HepG2 (cell line): Measurements from ENCODE around the gene SEPHS2. TPM values are rescaled to one million over a fixed set of nuclear protein-coding genes. Genes with fewer than 3 reads are reported as not detected.
A peak's percentile ranks its signal among the peaks of the same experiment; 100 is the strongest.

Source experiments
- ATAD3A ChIP-seq: sonication (generic); formaldehyde crosslinking; IDR thresholded peaks from 2 replicates; pipeline ENCODE4 v1.4.0; 2020; ENCODE audit warnings: missing genetic modification reagents
- CHCHD3 ChIP-seq: sonication (generic); formaldehyde crosslinking; IDR thresholded peaks from 2 replicates; pipeline ENCODE4 v1.8.0; 2022; ENCODE audit warnings: mild to moderate bottlenecking, missing genetic modification reagents, moderate library complexity
- DNMT1 ChIP-seq: sonication (generic); formaldehyde crosslinking; IDR thresholded peaks from 2 replicates; pipeline ENCODE4 v1.5.1; 2020; ENCODE audit warnings: mild to moderate bottlenecking, missing genetic modification reagents
- FOXJ3 ChIP-seq: sonication (generic); formaldehyde crosslinking; IDR thresholded peaks from 2 replicates; pipeline ENCODE4 v1.4.0; 2020; ENCODE audit warnings: missing genetic modification reagents, mild to moderate bottlenecking, borderline replicate concordance
- GATAD1 ChIP-seq: IDR thresholded peaks from 2 replicates; pipeline ENCODE4 v1.6.1; 2016; ENCODE audit warnings: missing genetic modification reagents, missing compliant biosample characterization
- HNRNPUL1 ChIP-seq: fragments of 200-400 bp; formaldehyde crosslinking; IDR thresholded peaks from 2 replicates; pipeline ENCODE4 v1.6.1; 2017; ENCODE audit warnings: low read depth, mild to moderate bottlenecking, low read length, moderate library complexity
- MED13 ChIP-seq: sonication (generic); formaldehyde crosslinking; IDR thresholded peaks from 2 replicates; pipeline ENCODE4 v1.5.0; 2020; ENCODE audit warnings: missing genetic modification reagents
- MZF1 ChIP-seq: sonication (generic); formaldehyde crosslinking; IDR thresholded peaks from 2 replicates; pipeline ENCODE4 v1.8.1; 2023; ENCODE audit warnings: mild to moderate bottlenecking, missing genetic modification reagents, borderline replicate concordance
- SKIL ChIP-seq: sonication (generic); formaldehyde crosslinking; IDR thresholded peaks from 2 replicates; pipeline ENCODE4 v1.8.0; 2022; ENCODE audit warnings: missing genetic modification reagents, mild to moderate bottlenecking, moderate library complexity, borderline replicate concordance
- TARDBP ChIP-seq: sonication (generic); formaldehyde crosslinking; IDR thresholded peaks from 2 replicates; pipeline ENCODE4 v1.8.0; 2022; ENCODE audit warnings: mild to moderate bottlenecking, missing genetic modification reagents
- TGIF2 ChIP-seq: IDR thresholded peaks from 2 replicates; pipeline ENCODE4 v1.6.1; 2016; ENCODE audit warnings: control low read depth, missing compliant biosample characterization
- TMF1 ChIP-seq: sonication (generic); formaldehyde crosslinking; IDR thresholded peaks from 2 replicates; pipeline ENCODE4 v1.8.1; 2022; ENCODE audit warnings: low read depth, missing genetic modification reagents
- ZNF207 ChIP-seq: fragments of 450-650 bp; IDR thresholded peaks from 2 replicates; pipeline ENCODE4 v1.6.1; 2016; ENCODE audit warnings: antibody characterized with exemption, borderline replicate concordance
- ZNF235 ChIP-seq: sonication (generic); formaldehyde crosslinking; IDR thresholded peaks from 2 replicates; pipeline ENCODE4 v1.8.1; 2023; ENCODE audit warnings: mild to moderate bottlenecking, missing genetic modification reagents, borderline replicate concordance
- ZNF441 ChIP-seq: sonication (generic); formaldehyde crosslinking; IDR thresholded peaks from 2 replicates; pipeline ENCODE4 v1.7.0; 2021; ENCODE audit warnings: missing genetic modification reagents, borderline replicate concordance
- ZNF639 ChIP-seq: conservative IDR thresholded peaks from 2 replicates; pipeline ENCODE4 v1.6.1; 2018; ENCODE audit warnings: missing genetic modification reagents
- ZNF761 ChIP-seq: sonication (generic); formaldehyde crosslinking; conservative IDR thresholded peaks from 2 replicates; pipeline ENCODE4 v1.4.0; 2020; ENCODE audit warnings: mild to moderate bottlenecking, missing genetic modification reagents
- polyA plus RNA-seq, 8 experiments: library from polyadenylated mRNA; depleted of rRNA in 3 of 8; stranded (reverse) in 7 of 8; unstranded in 1 of 8; fragments of >200 nt; fragmentation: Illumina TruSeq in 4 of 8; extraction: Trizol in 4 of 8; gene quantifications; 2 replicates each; pipeline versions ENCODE4 v1.2.1 to v1.2.3, GENCODE V29; 2011 to 2016; ENCODE audit warnings: low read depth in 4 of 8, missing spikeins in 1 of 8, mixed read lengths in 1 of 8; ENCODE audit not compliant: insufficient read depth in 1 of 8
- total RNA-seq, 5 experiments: library from RNA; depleted of rRNA; stranded (reverse); fragments of >200 nt; fragmentation: Illumina TruSeq; extraction: Trizol; gene quantifications; 2 replicates each; pipeline ENCODE4 v1.2.3, GENCODE V29; 2016; ENCODE audit warnings: low read depth in 1 of 5
- TF ChIP-seq, protein P1 (sequence below): IDR thresholded peaks from 2 replicates; pipeline ENCODE4 v1.6.1; 2016; ENCODE audit warnings: low read depth, borderline replicate concordance
- TF ChIP-seq, protein P2 (sequence below): sonication (generic); formaldehyde crosslinking; IDR thresholded peaks from 2 replicates; pipeline ENCODE4 v1.4.0; 2020; ENCODE audit warnings: low read depth, mild to moderate bottlenecking, missing genetic modification reagents
- TF ChIP-seq, protein P3 (sequence below): sonication (generic); formaldehyde crosslinking; IDR thresholded peaks from 2 replicates; pipeline ENCODE4 v1.5.1; 2020; ENCODE audit warnings: mild to moderate bottlenecking, missing genetic modification reagents

Gene SEPHS2
- total and polyA plus RNA-seq, 2 of the 13 experiments (the other 11 are each of a cell fraction or from before 2014, with no cell fraction given): 20.7 to 127 TPM

DNA sequence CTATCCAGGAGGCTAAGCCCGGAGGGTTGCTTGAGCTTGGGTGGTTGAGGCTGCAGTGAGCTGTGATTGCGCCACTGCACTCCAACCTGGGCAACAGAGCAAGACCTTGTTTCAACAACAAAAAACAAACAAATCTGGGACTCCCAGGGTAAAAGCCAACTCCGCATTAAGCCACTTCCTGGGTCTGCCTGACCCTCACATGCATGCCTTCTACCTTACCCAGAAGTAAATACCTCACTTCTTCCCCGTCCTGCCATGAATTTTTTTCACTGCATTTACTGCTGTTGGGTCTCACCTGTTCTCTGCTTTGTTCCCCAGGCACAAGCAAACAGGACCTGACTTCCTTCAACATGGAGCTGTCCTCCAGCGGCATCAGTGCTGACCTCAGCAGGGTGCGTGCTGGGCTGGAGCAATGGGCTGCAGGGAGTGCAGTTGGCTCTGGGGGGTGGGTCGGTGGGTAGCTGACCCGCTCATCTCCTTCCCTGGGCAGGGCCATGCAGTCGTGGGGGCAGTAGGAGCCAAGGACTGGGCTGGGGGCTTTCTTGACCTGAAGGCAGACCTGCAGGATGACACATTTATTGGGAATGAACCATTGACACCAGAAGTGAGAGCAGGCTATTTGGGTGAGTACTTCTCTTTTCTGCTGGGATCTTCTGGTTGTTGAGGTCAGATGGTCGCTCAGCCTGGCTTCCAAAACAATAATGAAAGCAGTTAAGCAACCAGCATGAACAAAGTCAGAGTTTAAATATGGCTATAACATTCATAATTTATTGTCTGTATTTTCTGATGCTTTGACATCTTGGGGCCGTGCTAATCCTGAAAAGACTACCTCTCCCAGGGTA, 43.3 kb upstream of the SEPHS2 start (continued):
- TF ChIP-seq TGIF2 (no peak), ZNF441 (CRISPR knock-in tag) (0 out of 2 replicates have a peak, but pooled peaks have one; percentile 54), ATAD3A (CRISPR knock-in tag) (no peak), TARDBP (CRISPR knock-in tag) (peak; percentile 31; the same call in 1 of the 2 replicates), HNRNPUL1 (no peak), CHCHD3 (CRISPR knock-in tag) (no peak), MED13 (CRISPR knock-in tag) (no peak), MZF1 (no peak), ZNF207 (no peak), TMF1 (CRISPR knock-in tag) (no peak), ZNF639 (0 out of 2 replicates have a peak, but pooled peaks have one; percentile 42), ZNF761 (CRISPR knock-in tag) (no peak), SKIL (no peak), GATAD1 (CRISPR knock-in tag) (peak; percentile 67), DNMT1 (CRISPR knock-in tag) (no peak), FOXJ3 (CRISPR knock-in tag) (peak; percentile 60; the same call in 1 of the 2 replicates), ZNF235 (CRISPR knock-in tag) (no peak)
- TF ChIP-seq, protein P1, sequence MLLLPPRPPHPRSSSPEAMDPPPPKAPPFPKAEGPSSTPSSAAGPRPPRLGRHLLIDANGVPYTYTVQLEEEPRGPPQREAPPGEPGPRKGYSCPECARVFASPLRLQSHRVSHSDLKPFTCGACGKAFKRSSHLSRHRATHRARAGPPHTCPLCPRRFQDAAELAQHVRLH (CRISPR knock-in tag): peak; percentile 62; the same call in 1 of the 2 replicates
- TF ChIP-seq, protein P2, sequence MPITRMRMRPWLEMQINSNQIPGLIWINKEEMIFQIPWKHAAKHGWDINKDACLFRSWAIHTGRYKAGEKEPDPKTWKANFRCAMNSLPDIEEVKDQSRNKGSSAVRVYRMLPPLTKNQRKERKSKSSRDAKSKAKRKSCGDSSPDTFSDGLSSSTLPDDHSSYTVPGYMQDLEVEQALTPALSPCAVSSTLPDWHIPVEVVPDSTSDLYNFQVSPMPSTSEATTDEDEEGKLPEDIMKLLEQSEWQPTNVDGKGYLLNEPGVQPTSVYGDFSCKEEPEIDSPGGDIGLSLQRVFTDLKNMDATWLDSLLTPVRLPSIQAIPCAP (CRISPR knock-in tag): no peak
- TF ChIP-seq, protein P3, sequence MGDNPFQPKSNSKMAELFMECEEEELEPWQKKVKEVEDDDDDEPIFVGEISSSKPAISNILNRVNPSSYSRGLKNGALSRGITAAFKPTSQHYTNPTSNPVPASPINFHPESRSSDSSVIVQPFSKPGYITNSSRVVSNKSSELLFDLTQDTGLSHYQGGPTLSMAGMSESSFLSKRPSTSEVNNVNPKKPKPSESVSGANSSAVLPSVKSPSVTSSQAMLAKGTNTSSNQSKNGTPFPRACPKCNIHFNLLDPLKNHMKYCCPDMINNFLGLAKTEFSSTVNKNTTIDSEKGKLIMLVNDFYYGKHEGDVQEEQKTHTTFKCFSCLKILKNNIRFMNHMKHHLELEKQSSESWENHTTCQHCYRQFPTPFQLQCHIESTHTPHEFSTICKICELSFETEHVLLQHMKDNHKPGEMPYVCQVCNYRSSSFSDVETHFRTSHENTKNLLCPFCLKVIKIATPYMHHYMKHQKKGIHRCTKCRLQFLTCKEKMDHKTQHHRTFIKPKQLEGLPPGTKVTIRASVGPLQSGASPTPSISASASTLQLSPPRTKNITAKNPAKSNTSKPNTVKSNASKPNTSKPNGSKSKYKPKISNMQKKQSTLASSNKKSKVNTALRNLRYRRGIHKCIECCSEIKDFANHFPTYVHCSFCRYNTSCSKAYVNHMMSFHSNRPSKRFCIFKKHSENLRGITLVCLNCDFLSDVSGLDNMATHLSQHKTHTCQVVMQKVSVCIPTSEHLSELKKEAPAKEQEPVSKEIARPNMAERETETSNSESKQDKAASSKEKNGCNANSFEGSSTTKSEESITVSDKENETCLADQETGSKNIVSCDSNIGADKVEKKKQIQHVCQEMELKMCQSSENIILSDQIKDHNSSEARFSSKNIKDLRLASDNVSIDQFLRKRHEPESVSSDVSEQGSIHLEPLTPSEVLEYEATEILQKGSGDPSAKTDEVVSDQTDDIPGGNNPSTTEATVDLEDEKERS (CRISPR knock-in tag): peak; percentile 96
